AG04449 (cell line): ENCODE measurements around the gene TEX264.

Source experiments
- CTCF ChIA-PET: fragments of 350-600 bp; formaldehyde crosslinking; extraction: SDS; loops from one replicate; lab custom pipeline; 2021; ENCODE audit warnings: antibody characterized with exemption; lab: Yijun Ruan, JAX
- POLR2A ChIA-PET: fragments of 400-600, 350-600 bp; formaldehyde crosslinking; extraction: SDS; loops from one replicate; lab custom pipeline; 2020; ENCODE audit warnings: antibody characterized with exemption, inconsistent platforms; lab: Yijun Ruan, JAX
- DNase-seq: peaks from one replicate; pipeline ENCODE4 v3.0.0-alpha.2; 2010; ENCODE audit warnings: low read depth, low spot score
- H3K4me3 ChIP-seq: 2 replicates; pipeline ENCODE4 v1.5.1; 2011; ENCODE audit warnings: low read depth, mild to moderate bottlenecking, control low read depth, low read length
- TF ChIP-seq, protein P1 (sequence below): IDR thresholded peaks from one replicate; pipeline ENCODE4 v1.5.1; 2011; ENCODE audit warnings: mild to moderate bottlenecking, moderate library complexity, low read length, control low read depth, inconsistent platforms; ENCODE audit not compliant: insufficient read depth; ENCODE audit errors: missing control alignments

The TEX264 gene

DNA sequence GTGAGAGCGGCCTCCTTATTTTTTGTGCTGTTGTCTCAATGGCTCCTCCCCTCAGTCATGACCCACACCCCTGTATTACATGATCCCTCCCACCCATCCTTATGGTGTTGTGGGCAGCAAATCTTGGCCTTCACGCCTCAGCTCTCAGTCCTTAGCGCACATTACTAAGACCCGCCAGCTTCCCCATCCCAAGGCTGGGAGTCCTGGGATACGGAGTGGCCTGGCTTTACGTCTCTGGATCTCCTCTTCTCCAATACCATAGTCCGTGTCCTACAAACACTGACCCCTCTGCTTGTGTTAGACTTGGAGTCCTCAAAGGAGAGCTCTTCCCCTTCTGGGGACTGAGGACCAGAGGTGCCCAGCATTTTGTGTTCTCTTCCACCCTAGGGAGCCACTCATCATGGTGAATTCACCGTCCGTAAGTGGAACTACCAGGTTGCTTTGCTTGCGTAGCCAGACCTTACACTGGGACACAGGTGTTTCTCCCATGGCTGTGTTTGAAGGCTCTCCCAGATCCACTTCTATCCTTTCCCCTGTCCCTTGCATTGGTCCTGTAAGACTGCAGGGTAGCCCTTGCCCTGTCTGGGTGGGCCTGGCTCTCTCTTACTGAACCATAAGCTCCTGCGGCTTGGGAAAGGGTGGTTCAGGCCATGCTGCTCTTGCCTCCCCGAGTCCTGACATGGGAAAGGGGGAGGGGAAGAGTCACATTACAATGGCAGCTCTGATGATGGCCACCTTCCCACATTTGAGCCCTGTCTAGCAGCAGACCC lies 49.4 kb downstream of the TEX264 start:
- ChIA-PET CTCF (no interaction called here), POLR2A (no interaction called here)
- no peak for DNase-seq
- TF ChIP-seq, protein P1, sequence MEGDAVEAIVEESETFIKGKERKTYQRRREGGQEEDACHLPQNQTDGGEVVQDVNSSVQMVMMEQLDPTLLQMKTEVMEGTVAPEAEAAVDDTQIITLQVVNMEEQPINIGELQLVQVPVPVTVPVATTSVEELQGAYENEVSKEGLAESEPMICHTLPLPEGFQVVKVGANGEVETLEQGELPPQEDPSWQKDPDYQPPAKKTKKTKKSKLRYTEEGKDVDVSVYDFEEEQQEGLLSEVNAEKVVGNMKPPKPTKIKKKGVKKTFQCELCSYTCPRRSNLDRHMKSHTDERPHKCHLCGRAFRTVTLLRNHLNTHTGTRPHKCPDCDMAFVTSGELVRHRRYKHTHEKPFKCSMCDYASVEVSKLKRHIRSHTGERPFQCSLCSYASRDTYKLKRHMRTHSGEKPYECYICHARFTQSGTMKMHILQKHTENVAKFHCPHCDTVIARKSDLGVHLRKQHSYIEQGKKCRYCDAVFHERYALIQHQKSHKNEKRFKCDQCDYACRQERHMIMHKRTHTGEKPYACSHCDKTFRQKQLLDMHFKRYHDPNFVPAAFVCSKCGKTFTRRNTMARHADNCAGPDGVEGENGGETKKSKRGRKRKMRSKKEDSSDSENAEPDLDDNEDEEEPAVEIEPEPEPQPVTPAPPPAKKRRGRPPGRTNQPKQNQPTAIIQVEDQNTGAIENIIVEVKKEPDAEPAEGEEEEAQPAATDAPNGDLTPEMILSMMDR = no peak
- H3K4me3 ChIP-seq = no peak overlapping the region

DNA sequence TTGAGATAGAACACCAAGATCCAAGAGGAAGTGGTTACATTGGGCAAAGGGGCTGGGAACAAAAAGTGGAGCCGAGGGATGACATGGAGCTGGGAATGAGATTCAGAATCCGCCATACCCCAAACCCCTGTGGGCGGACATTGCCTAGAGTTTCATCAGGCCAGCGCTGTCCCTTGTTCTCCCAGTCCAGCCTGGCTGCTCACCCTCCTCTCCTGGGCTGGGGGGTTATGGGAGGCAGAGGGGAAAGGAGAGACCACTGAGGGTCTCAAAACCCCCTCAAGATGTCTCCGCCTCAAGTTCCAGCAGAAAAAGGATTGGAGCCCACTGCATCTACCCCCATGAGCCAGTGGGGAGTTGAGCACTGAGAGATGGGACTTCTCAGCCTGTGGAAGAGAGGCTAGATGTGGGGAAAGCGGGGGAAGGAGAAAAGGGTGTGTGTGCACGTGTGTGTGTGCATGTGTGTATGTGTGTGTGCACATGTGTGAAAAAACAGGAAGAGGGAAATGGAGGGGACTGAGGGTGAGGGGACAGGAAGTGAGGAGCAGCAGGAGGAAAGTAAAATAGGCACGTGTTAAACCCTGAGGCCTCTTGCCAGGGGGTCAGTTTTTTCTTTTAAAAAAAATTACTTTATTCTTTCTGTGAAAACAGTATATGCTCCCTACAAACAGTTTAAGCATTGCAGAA lies 50.2 kb downstream of the TEX264 start:
- ChIA-PET POLR2A (no interaction called here), CTCF (no interaction called here)
- H3K4me3 ChIP-seq = no peak overlapping the region
- TF ChIP-seq, protein P1 = no peak
- DNase-seq = no peak

DNA sequence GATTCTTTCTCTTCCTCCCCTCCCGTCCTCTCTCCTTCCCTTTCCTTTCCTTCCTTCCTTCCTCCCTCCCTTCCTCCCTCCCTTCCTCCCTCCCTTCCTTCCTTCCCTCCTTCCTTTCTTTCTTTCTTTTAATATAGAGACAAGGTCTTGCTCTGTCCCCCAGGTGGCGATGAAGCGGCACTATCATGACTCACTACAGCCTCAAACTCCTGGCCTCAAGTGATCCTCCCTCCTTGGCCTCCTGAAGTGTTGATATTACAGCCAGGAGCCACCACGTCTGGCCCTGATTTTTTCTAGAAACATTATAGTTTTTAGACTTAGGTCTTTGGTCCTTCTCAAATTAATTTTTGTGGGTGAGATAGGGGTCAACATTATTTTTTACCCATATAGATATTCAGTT lies 51.3 kb downstream of the TEX264 start:
- ChIA-PET CTCF (no interaction called here), POLR2A (no interaction called here)
- no peak for DNase-seq

DNA sequence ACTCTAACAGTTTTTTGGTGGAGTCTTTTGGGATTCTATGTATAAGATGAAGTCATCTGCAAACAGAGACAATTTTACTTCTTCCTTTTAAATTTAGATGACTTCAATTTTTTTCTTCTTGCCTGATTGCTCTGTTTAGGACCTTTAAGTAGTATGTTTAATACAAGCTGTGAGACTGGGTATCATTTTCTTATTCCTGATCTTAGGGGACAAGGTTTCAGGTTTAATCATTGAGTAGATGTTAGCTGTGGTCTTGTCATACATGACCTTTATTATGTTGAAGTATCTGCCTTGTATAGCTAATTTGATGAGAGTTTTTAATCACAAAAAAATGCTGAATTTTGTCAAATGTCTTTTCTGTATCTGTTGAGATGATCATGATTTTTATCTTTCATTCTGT lies 56.4 kb downstream of the TEX264 start:
- TF ChIP-seq, protein P1 = no peak
- no peak overlapping the region for H3K4me3 ChIP-seq
- ChIA-PET POLR2A (no interaction called here), CTCF (no interaction called here)
- DNase-seq = no peak

More for the DNA sequence above, 51.3 kb downstream of the TEX264 start:
- TF ChIP-seq, protein P1 = no peak
- H3K4me3 ChIP-seq = no peak overlapping the region

DNA sequence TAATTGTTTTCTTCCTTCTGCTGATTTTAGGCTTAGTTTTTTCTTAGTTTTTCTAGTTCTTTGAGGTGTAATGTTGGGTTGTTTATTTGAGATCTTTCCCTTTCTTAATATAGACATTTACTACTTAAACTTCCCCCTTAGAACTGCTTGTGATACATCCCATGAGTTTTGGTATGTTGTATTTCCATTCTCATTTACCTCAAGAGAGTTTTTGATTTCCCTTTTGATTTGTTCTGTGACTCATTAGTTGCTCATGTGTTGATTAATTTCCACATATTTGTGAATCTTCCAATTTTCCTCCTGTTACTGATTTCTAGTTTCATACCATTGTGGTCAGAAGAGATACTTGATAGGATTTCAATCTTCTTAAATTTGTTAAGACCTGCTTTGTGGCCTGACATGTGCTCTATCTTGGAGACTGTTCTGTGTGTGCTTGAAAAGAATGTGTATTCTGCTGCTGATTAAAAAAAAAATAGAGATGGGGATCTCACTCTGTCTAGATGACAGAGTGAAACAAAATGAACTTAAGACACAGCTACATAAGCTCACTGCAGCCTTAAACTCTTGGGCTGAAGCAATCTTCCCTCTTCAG lies 58.1 kb downstream of the TEX264 start:
- CTCF ChIA-PET = interaction anchor here (1.7 kb wide), 1 partner anchor 10 kb away, joined by 6 read pairs; no protein-coding TSS in a partner anchor
- DNase-seq = no peak

More for the DNA sequence above, 58.1 kb downstream of the TEX264 start:
- no peak overlapping the region for H3K4me3 ChIP-seq
- POLR2A ChIA-PET = no interaction called here
- TF ChIP-seq, protein P1 = no peak
